OCI-LY7 (cell line): Measurements from ENCODE around the gene ADD1. TPM values are rescaled to one million over a fixed set of nuclear protein-coding genes. Genes with fewer than 3 reads are reported as not detected.

ENCODE experiments used
- BruUV-seq: library from RNA; stranded (reverse); fragments of 400-500 nt; replicated peaks from 2 replicates; lab custom pipeline; 2021; lab: Mats Ljungman, UMichigan
- CTCF ChIA-PET: fragments of 300-600 bp; sonication (Branson Sonifier 250); formaldehyde crosslinking; loops from one replicate; lab custom pipeline; 2022; ENCODE audit warnings: antibody characterized with exemption; ENCODE audit not compliant: unreplicated experiment; lab: Charles Lee
- POLR2A ChIA-PET: fragments of 300-600 bp; sonication (Branson Sonifier 250); formaldehyde crosslinking; loops from one replicate; lab custom pipeline; 2022; ENCODE audit warnings: antibody characterized with exemption; lab: Charles Lee
- DNase-seq: peaks from one replicate; pipeline ENCODE4 v3.0.0-alpha.2; 2015; ENCODE audit warnings: low spot score
- H2AFZ ChIP-seq: fragments of 200-600 bp; sonication (generic), shearing (Covaris generic); 2 replicates; pipeline ENCODE4 v1.6.1; 2014; ENCODE audit warnings: mild to moderate bottlenecking, antibody characterized with exemption, low read length, moderate library complexity
- H3K27ac ChIP-seq: fragments of 200-600 bp; sonication (generic); 2 replicates; pipeline ENCODE4 v1.5.1; 2014; ENCODE audit warnings: mixed run types, low read depth, mild to moderate bottlenecking, moderate library complexity, low read length, inconsistent platforms; ENCODE audit not compliant: poor library complexity, severe bottlenecking
- H3K36me3 ChIP-seq: fragments of 200-600 bp; sonication (generic); 2 replicates; pipeline ENCODE4 v1.6.1; 2014; ENCODE audit warnings: mild to moderate bottlenecking, antibody characterized with exemption, low read length, moderate library complexity, mixed read lengths; ENCODE audit not compliant: insufficient read depth
- H3K4me1 ChIP-seq: fragments of 200-600 bp; sonication (generic); 2 replicates; pipeline ENCODE4 v1.5.1; 2014; ENCODE audit warnings: mild to moderate bottlenecking, low read length; ENCODE audit not compliant: insufficient read depth, poor library complexity, severe bottlenecking
- H3K4me2 ChIP-seq: fragments of 200-600 bp; sonication (generic); 2 replicates; pipeline ENCODE4 v1.6.1; 2014; ENCODE audit warnings: mild to moderate bottlenecking, low read length
- H3K4me3 ChIP-seq: fragments of 200-600 bp; sonication (generic); 2 replicates; pipeline ENCODE4 v1.5.1; 2014; ENCODE audit warnings: mild to moderate bottlenecking, low read depth, low read length; ENCODE audit not compliant: poor library complexity, severe bottlenecking
- H3K79me2 ChIP-seq: fragments of 200-600 bp; sonication (generic); 2 replicates; pipeline ENCODE4 v1.6.1; 2016; ENCODE audit warnings: low read depth, mild to moderate bottlenecking, low read length, moderate library complexity, mixed read lengths; ENCODE audit not compliant: insufficient read depth
- H3K9me2 ChIP-seq: fragments of 200-600 bp; sonication (generic); 2 replicates; pipeline ENCODE4 v1.6.1; 2016; ENCODE audit warnings: mild to moderate bottlenecking, low read length, mixed read lengths; ENCODE audit not compliant: insufficient read depth
- H3K9me3 ChIP-seq: fragments of 200-600 bp; sonication (generic); 2 replicates; pipeline ENCODE4 v1.6.1; 2014; ENCODE audit warnings: mild to moderate bottlenecking, mixed run types, low read length, mixed read lengths
- H4K20me1 ChIP-seq: fragments of 200-600 bp; sonication (generic); 2 replicates; pipeline ENCODE4 v1.6.1; 2014; ENCODE audit warnings: mild to moderate bottlenecking, antibody characterized with exemption, low read length, moderate library complexity, mixed read lengths; ENCODE audit not compliant: insufficient read depth
- CTCF ChIP-seq: fragments of 200-600 bp; sonication (generic); conservative IDR thresholded peaks from 2 replicates; pipeline ENCODE4 v1.5.1; 2014; ENCODE audit warnings: mild to moderate bottlenecking, antibody characterized with exemption, low read length, moderate library complexity, mixed read lengths
- EZH2phosphoT487 ChIP-seq: fragments of 200-600 bp; sonication (generic); IDR thresholded peaks from 2 replicates; pipeline ENCODE4 v1.6.1; 2018; ENCODE audit warnings: low read depth, borderline replicate concordance, mild to moderate bottlenecking, mixed run types, antibody characterized with exemption, low read length, moderate library complexity, mixed read lengths
- intact Hi-C: fragments of 100-400 bp; cut with micrococcal nuclease; formaldehyde crosslinking; loops from one replicate; pipeline ENCODE4 v1.10.0; 2022; ENCODE audit not compliant: unreplicated experiment
- total RNA-seq, 2 experiments: library from RNA; depleted of rRNA in 1 of 2; stranded (reverse); fragments of >200 nt in 1 of 2; shearing (Covaris generic) in 1 of 2; gene quantifications; 2 replicates each; pipeline ENCODE4 v1.2.3, GENCODE V29; 2014 to 2022

The ADD1 gene
- total RNA-seq, 2 experiments from 2014 or later = 85.3 to 108 TPM

DNA sequence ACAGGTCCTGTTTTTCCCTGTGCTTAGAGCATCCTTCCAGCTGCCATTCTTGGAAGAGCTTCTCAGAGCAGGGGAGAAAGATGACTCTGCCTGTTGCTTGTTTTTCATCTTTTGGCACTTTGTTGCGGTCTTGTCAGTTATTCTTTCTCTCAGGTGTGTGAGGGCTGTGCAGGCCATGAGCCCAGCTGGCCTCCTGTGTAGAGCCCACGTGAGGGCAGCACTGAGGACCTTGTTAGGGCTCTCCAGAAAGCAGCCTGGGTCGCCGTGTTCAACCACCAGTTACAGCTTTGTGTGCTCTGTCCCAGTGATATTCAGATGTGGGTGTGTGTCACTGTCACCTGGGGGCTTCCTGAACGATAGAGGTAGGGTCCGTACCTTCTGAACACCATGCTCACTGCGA, 66.8 kb downstream of the ADD1 start:
- Histone ChIP-seq H3K4me2 (no peak overlapping the region), H3K36me3 (peaks cover 27% of the 10 kb centered on the region; the same call in 1 of the 2 replicates), H2AFZ (no peak overlapping the region), H3K27ac (no peak overlapping the region), H3K79me2 (no peaks in the 10 kb centered on the region), H3K9me3 (no peaks in the 10 kb centered on the region), H3K4me3 (no peak overlapping the region), H3K4me1 (no peaks in the 10 kb centered on the region), H4K20me1 (no peaks in the 10 kb centered on the region), H3K9me2 (no peaks in the 10 kb centered on the region)
- intact Hi-C loops = no loop called here
- DNase-seq = peak; percentile 18
- TF ChIP-seq EZH2phosphoT487 (no peak), CTCF (peak; percentile 47)
- POLR2A ChIA-PET = no interaction called here
- BruUV-seq = no TSS peak
- CTCF ChIA-PET = interaction anchor here (0.5 kb wide), 1 partner anchor 138 kb away, joined by 3 read pairs; no protein-coding TSS in a partner anchor

DNA sequence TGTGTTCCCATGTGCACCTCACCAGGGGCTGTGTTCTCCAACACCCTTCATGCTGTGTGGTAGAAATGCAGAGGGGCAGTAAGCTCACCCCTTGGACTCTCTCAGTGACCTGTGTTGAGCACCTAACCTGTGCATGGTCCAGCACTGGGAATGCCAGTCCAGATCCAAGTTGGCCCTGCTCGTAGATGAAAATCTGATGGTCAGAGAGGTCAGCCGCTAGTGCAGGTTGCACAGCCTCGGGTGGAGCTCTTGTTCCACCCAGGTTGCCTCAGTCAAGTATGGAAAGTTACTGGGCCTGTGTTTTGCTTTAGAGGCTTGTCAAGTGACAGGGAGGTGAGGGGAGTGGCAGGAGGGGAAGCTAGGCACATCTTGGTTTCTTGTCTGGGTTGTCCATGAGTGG, 68.2 kb downstream of the ADD1 start:
- no peak for DNase-seq
- CTCF ChIA-PET = no interaction called here
- peaks cover 22% of the 10 kb centered on the region for H3K36me3 ChIP-seq
- no peak overlapping the region for H3K4me2 ChIP-seq
- no TSS peak for BruUV-seq
- no peaks in the 10 kb centered on the region for H3K4me1 ChIP-seq
- H2AFZ ChIP-seq = no peak overlapping the region
- H3K9me2 ChIP-seq = no peaks in the 10 kb centered on the region
- H3K4me3 ChIP-seq = no peak overlapping the region
- H3K79me2 ChIP-seq = no peaks in the 10 kb centered on the region
- no peaks in the 10 kb centered on the region for H4K20me1 ChIP-seq
- TF ChIP-seq CTCF (no peak), EZH2phosphoT487 (no peak)
- intact Hi-C loops = no loop called here
- no peaks in the 10 kb centered on the region for H3K9me3 ChIP-seq
- POLR2A ChIA-PET = no interaction called here
- H3K27ac ChIP-seq = no peak overlapping the region

DNA sequence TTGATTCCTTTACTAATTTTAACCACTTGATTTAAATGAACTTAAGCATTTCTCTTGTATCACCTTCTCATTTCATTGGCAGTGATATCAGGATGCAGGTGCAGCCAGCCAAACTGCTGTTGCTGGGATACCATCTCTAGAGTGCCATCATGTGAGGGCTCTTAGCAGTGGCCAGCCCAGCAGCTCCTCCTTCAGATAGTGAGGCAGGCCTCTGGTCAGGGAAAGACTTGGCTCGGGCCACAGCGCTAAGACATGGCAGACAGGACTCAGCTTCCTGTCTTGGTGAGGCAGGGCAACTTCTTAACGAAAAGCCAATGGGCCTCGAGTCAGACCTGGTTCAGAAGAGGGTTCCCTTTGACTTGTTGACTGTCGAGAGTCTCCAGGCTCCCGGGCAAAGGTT, 69.5 kb downstream of the ADD1 start:
- Histone ChIP-seq H3K79me2 (no peaks in the 10 kb centered on the region), H3K27ac (no peak overlapping the region), H2AFZ (no peak overlapping the region), H3K36me3 (peaks cover 23% of the 10 kb centered on the region), H3K9me3 (no peaks in the 10 kb centered on the region), H4K20me1 (no peaks in the 10 kb centered on the region), H3K4me1 (no peaks in the 10 kb centered on the region), H3K4me3 (no peak overlapping the region), H3K9me2 (no peaks in the 10 kb centered on the region), H3K4me2 (no peak overlapping the region)
- no peak for DNase-seq
- intact Hi-C loops = no loop called here
- POLR2A ChIA-PET = no interaction called here
- BruUV-seq = no TSS peak
- TF ChIP-seq CTCF = no peak
- CTCF ChIA-PET = interaction anchor here (0.5 kb wide), 1 partner anchor 73 kb away, joined by 3 read pairs; no protein-coding TSS in a partner anchor
